ENCODE results near the gene ERBB3.

The ERBB3 gene

GRCh38 chr12:56078931-56079722 is 838 bp upstream of the ERBB3 start:
- peak in 1 of 2 donors; percentile 27 for DNase-seq (ENCODE audit: low read depth in 2 of 2, low spot score in 1 of 2)

- DNase-seq (ENCODE audit: low read depth in 2 of 2, low spot score in 1 of 2) = no peak
These were observed 682 bp downstream of the ERBB3 start for GRCh38 chr12:56080556-56081138.

- DNase-seq (ENCODE audit: low read depth in 2 of 2, low spot score in 1 of 2) = no peak
These were observed 1.7 kb downstream of the ERBB3 start for GRCh38 chr12:56081393-56082347.

GRCh38 chr12:56082382-56082781 is 2.4 kb downstream of the ERBB3 start:
- DNase-seq (ENCODE audit: low read depth in 2 of 2, low spot score in 1 of 2) = no peak

- DNase-seq (ENCODE audit: low read depth in 2 of 2, low spot score in 1 of 2) = no peak
These were observed 3.0 kb downstream of the ERBB3 start for GRCh38 chr12:56082967-56083366.

- DNase-seq (ENCODE audit: low read depth in 2 of 2, low spot score in 1 of 2) = no peak
These were observed 5.1 kb downstream of the ERBB3 start for GRCh38 chr12:56084958-56085543.

GRCh38 chr12:56086096-56086495 is 6.1 kb downstream of the ERBB3 start:
- DNase-seq (ENCODE audit: low read depth in 2 of 2, low spot score in 1 of 2) = no peak

GRCh38 chr12:56086608-56087007 is 6.6 kb downstream of the ERBB3 start:
- no peak for DNase-seq (ENCODE audit: low read depth in 2 of 2, low spot score in 1 of 2)

GRCh38 chr12:56087220-56087619 is 7.3 kb downstream of the ERBB3 start:
- DNase-seq (ENCODE audit: low read depth in 2 of 2, low spot score in 1 of 2) = no peak

- DNase-seq (ENCODE audit: low read depth in 2 of 2, low spot score in 1 of 2) = no peak
These were observed 17.8 kb downstream of the ERBB3 start for GRCh38 chr12:56097738-56098137.

- no peak for DNase-seq (ENCODE audit: low read depth in 2 of 2, low spot score in 1 of 2)
These were observed 18.6 kb downstream of the ERBB3 start for GRCh38 chr12:56098592-56098991.

GRCh38 chr12:56099787-56100186 is 19.8 kb downstream of the ERBB3 start:
- DNase-seq (ENCODE audit: low read depth in 2 of 2, low spot score in 1 of 2) = no peak

- no peak for DNase-seq (ENCODE audit: low read depth in 2 of 2, low spot score in 1 of 2)
These were observed 21.1 kb downstream of the ERBB3 start for GRCh38 chr12:56101045-56101444.

- no peak for DNase-seq (ENCODE audit: low read depth in 2 of 2, low spot score in 1 of 2)
These were observed 22.7 kb downstream of the ERBB3 start for GRCh38 chr12:56102683-56103065.

GRCh38 chr12:56103066-56103711 is 23.2 kb downstream of the ERBB3 start:
- DNase-seq (ENCODE audit: low read depth in 2 of 2, low spot score in 1 of 2) = no peak

GRCh38 chr12:56103823-56104108 is 23.8 kb downstream of the ERBB3 start:
- DNase-seq (ENCODE audit: low read depth in 2 of 2, low spot score in 1 of 2) = no peak

GRCh38 chr12:56104109-56104814 is 24.3 kb downstream of the ERBB3 start, which contains the start of gene PA2G4:
TSS of gene PA2G4 (plus strand) at chr12:56104559. CDS start at chr12:56104738, 179 bp downstream.
- peak; percentile 88 to 91 for DNase-seq (ENCODE audit: low read depth in 2 of 2, low spot score in 1 of 2)

GRCh38 chr12:56104815-56105608 is 25.0 kb downstream of the ERBB3 start:
- DNase-seq (ENCODE audit: low read depth in 2 of 2, low spot score in 1 of 2) = no peak

- no peak for DNase-seq (ENCODE audit: low read depth in 2 of 2, low spot score in 1 of 2)
These were observed 25.6 kb downstream of the ERBB3 start for GRCh38 chr12:56105609-56105902.

- no peak for DNase-seq (ENCODE audit: low read depth in 2 of 2, low spot score in 1 of 2)
These were observed 27.3 kb downstream of the ERBB3 start for GRCh38 chr12:56107242-56107641.
